HEK293 (cell line): ENCODE results near the gene DISC1.

Experiments used
- CTCF ChIA-PET: fragments of 350-600 bp; formaldehyde crosslinking; extraction: SDS; loops from one replicate; lab custom pipeline; 2021; ENCODE audit warnings: antibody characterized with exemption; lab: Yijun Ruan, JAX
- POLR2A ChIA-PET: fragments of 300-600 bp; formaldehyde crosslinking; extraction: SDS; loops from one replicate; lab custom pipeline; 2020; ENCODE audit warnings: antibody characterized with exemption, inconsistent platforms; lab: Yijun Ruan, JAX
- H3K27ac ChIP-seq: fragments of 200-500 bp; sonication (Bioruptor generic); 2 replicates; pipeline ENCODE4 v1.5.1; 2014; ENCODE audit warnings: low read depth, low read length, control low read depth, inconsistent platforms; ENCODE audit errors: extremely low read depth
- H3K36me3 ChIP-seq, 2 experiments: fragments of 200-500 bp in 1 of 2; sonication (Bioruptor generic) in 1 of 2; 1 replicate in 1 of 2; 2 replicates in 1 of 2; pipeline ENCODE4 v1.5.1; 2014 to 2017; ENCODE audit warnings: inconsistent platforms in 2 of 2, low read length in 2 of 2; ENCODE audit not compliant: control insufficient read depth in 2 of 2, insufficient read depth in 1 of 2
- H3K4me1 ChIP-seq: fragments of 200-500 bp; sonication (Bioruptor generic); 2 replicates; pipeline ENCODE4 v1.5.1; 2014; ENCODE audit warnings: mild to moderate bottlenecking, low read length, inconsistent platforms; ENCODE audit not compliant: control insufficient read depth, insufficient read depth
- H3K4me3 ChIP-seq: 2 replicates; pipeline ENCODE4 v1.5.1; 2011; ENCODE audit warnings: low read depth, mild to moderate bottlenecking, control low read depth, low read length, moderate library complexity
- H3K9me3 ChIP-seq: fragments of 200-500 bp; sonication (Bioruptor generic); 2 replicates; pipeline ENCODE4 v1.5.1; 2014; ENCODE audit warnings: low read depth, low read length, inconsistent platforms; ENCODE audit not compliant: control insufficient read depth, insufficient read depth
- BCL11A ChIP-seq: fragments of 450-650 bp; formaldehyde crosslinking; IDR thresholded peaks from 2 replicates; pipeline ENCODE4 v1.5.1; 2016; ENCODE audit warnings: low read depth, missing biosample characterization, missing genetic modification characterization
- GFI1B ChIP-seq: fragments of 450-650 bp; formaldehyde crosslinking; IDR thresholded peaks from 2 replicates; pipeline ENCODE4 v1.5.1; 2016; ENCODE audit warnings: missing biosample characterization, missing genetic modification characterization
- SCRT2 ChIP-seq: fragments of 450-650 bp; formaldehyde crosslinking; IDR thresholded peaks from 2 replicates; pipeline ENCODE4 v1.5.1; 2016; ENCODE audit warnings: missing biosample characterization, missing genetic modification characterization
- ZFHX2 ChIP-seq: fragments of 450-650 bp; formaldehyde crosslinking; conservative IDR thresholded peaks from 2 replicates; pipeline ENCODE4 v1.5.1; 2016; ENCODE audit warnings: missing biosample characterization, missing genetic modification characterization
- ZNF121 ChIP-seq: fragments of 450-650 bp; formaldehyde crosslinking; IDR thresholded peaks from 2 replicates; pipeline ENCODE4 v1.5.1; 2016; ENCODE audit warnings: missing biosample characterization, missing genetic modification characterization
- ZNF146 ChIP-seq: fragments of 450-650 bp; formaldehyde crosslinking; IDR thresholded peaks from 2 replicates; pipeline ENCODE4 v1.5.1; 2016; ENCODE audit warnings: missing biosample characterization, missing genetic modification characterization
- ZNF155 ChIP-seq: fragments of 450-650 bp; formaldehyde crosslinking; IDR thresholded peaks from 2 replicates; pipeline ENCODE4 v1.5.1; 2016; ENCODE audit warnings: missing biosample characterization, missing genetic modification characterization
- ZNF239 ChIP-seq: fragments of 450-650 bp; formaldehyde crosslinking; IDR thresholded peaks from 2 replicates; pipeline ENCODE4 v1.5.1; 2016; ENCODE audit warnings: missing biosample characterization, missing genetic modification characterization
- ZNF292 ChIP-seq: fragments of 450-650 bp; formaldehyde crosslinking; IDR thresholded peaks from 2 replicates; pipeline ENCODE4 v1.5.1; 2016; ENCODE audit warnings: low read depth, missing biosample characterization, missing genetic modification characterization, borderline replicate concordance
- ZNF324 ChIP-seq: fragments of 450-650 bp; formaldehyde crosslinking; IDR thresholded peaks from 2 replicates; pipeline ENCODE4 v1.5.1; 2016; ENCODE audit warnings: missing biosample characterization, missing genetic modification characterization
- ZNF558 ChIP-seq: fragments of 450-650 bp; formaldehyde crosslinking; IDR thresholded peaks from 2 replicates; pipeline ENCODE4 v1.5.1; 2016; ENCODE audit warnings: missing biosample characterization, missing genetic modification characterization
- ZNF561 ChIP-seq: fragments of 450-650 bp; IDR thresholded peaks from 2 replicates; pipeline ENCODE4 v1.5.1; 2018; ENCODE audit warnings: missing biosample characterization, missing genetic modification characterization, borderline replicate concordance
- ZNF621 ChIP-seq: fragments of 450-650 bp; formaldehyde crosslinking; IDR thresholded peaks from 2 replicates; pipeline ENCODE4 v1.5.1; 2017; ENCODE audit warnings: missing biosample characterization, missing genetic modification characterization
- TF ChIP-seq, protein P1 (sequence below): fragments of 450-650 bp; formaldehyde crosslinking; IDR thresholded peaks from 2 replicates; pipeline ENCODE4 v1.5.1; 2016; ENCODE audit warnings: missing biosample characterization, missing genetic modification characterization
- TF ChIP-seq, protein P2 (sequence below): fragments of 450-650 bp; formaldehyde crosslinking; IDR thresholded peaks from 2 replicates; pipeline ENCODE4 v1.5.1; 2016; ENCODE audit warnings: missing biosample characterization, missing genetic modification characterization
- TF ChIP-seq, protein P3 (sequence below): fragments of 450-650 bp; formaldehyde crosslinking; IDR thresholded peaks from 2 replicates; pipeline ENCODE4 v1.5.1; 2016; ENCODE audit warnings: missing biosample characterization, missing genetic modification characterization
- TF ChIP-seq, protein P4 (sequence below): fragments of 450-650 bp; formaldehyde crosslinking; IDR thresholded peaks from 2 replicates; pipeline ENCODE4 v1.5.1; 2016; ENCODE audit warnings: missing biosample characterization, missing genetic modification characterization, borderline replicate concordance
- TF ChIP-seq, protein P5 (sequence below): fragments of 450-650 bp; formaldehyde crosslinking; IDR thresholded peaks from 2 replicates; pipeline ENCODE4 v1.5.1; 2017; ENCODE audit warnings: missing biosample characterization, missing genetic modification characterization

The DISC1 gene

DNA sequence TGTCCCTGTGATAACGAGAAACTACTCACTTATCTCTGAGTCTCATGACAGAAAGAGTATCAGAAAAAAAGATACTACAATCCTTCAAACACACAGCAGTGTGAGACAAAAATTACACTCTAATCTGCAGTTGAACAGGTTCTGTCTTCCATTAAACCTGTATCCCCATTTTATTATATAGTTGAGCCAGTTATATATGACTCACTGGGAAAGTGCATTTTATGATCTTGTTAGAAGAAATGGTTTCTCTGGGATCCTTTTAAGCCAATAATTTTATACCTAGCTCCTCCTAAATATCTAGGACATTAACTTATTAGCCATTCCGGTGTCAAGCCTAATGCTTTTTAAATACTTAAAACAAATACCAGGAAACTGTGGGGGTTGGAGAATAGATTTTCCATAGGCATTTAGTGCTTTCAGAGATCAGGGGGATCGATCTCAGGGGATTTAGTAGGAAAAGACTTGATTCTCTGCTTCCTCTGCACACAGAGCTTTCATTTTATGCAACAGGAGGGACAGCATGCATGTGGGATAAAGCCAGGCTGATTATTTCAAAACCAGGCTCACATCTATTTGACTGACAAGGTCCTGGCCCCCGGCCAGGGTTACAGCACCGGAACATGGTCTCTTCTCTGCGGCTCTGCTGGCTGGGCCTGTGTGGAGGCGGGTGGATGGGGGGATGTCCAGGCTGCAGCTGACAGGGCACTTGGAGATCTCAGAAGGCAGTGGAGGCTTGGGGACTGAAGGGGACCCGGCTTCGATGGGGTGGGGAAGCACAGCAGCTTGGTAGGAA, 310.6 kb downstream of the DISC1 start:
- Histone ChIP-seq H3K36me3 (no peaks in the 10 kb centered on the region), H3K27ac (no peak overlapping the region), H3K4me1 (peaks cover 46% of the 10 kb centered on the region), H3K4me3 (no peak overlapping the region), H3K9me3 (no peaks in the 10 kb centered on the region)
- ChIA-PET CTCF (interaction anchor here (0.9 to 1.2 kb wide), 4 partner anchors 7 to 1304 kb away, joined by 3 to 5 read pairs (median 4); no protein-coding TSS in a partner anchor), POLR2A (no interaction called here)
- TF ChIP-seq ZFHX2 (tag by site-specific recombination) = peak; percentile 42
- no peak for TF ChIP-seq ZNF324
- no peak for TF ChIP-seq ZNF146 (tag by site-specific recombination)
- TF ChIP-seq ZNF292 (tag by site-specific recombination) = no peak
- TF ChIP-seq SCRT2 (tag by site-specific recombination) = peak; percentile 56
- no peak for TF ChIP-seq ZNF561 (tag by site-specific recombination)
- no peak for TF ChIP-seq ZNF239

DNA sequence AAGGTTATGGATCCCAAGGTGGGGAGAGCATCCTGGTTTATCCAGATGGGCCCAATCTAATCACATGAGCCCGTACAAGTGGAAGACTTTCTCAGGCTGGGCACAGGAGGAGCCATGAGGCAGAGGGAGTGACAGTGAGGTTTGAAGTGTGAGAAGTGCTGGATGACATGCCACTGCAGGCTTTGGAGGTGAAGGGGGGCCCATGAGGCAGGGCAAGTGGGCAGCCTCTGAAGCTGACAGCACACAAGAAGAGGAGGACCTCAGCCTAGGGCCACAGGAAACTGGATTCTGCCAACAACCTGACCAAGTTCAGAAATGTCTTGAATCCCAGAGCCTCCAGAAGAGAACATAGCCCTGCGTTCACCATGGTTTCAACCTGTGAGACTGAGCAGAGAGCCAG, 311.6 kb downstream of the DISC1 start:
- H3K4me1 ChIP-seq = peaks cover 47% of the 10 kb centered on the region
- H3K4me3 ChIP-seq = no peak overlapping the region
- TF ChIP-seq, protein P1, sequence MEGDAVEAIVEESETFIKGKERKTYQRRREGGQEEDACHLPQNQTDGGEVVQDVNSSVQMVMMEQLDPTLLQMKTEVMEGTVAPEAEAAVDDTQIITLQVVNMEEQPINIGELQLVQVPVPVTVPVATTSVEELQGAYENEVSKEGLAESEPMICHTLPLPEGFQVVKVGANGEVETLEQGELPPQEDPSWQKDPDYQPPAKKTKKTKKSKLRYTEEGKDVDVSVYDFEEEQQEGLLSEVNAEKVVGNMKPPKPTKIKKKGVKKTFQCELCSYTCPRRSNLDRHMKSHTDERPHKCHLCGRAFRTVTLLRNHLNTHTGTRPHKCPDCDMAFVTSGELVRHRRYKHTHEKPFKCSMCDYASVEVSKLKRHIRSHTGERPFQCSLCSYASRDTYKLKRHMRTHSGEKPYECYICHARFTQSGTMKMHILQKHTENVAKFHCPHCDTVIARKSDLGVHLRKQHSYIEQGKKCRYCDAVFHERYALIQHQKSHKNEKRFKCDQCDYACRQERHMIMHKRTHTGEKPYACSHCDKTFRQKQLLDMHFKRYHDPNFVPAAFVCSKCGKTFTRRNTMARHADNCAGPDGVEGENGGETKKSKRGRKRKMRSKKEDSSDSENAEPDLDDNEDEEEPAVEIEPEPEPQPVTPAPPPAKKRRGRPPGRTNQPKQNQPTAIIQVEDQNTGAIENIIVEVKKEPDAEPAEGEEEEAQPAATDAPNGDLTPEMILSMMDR (tag by site-specific recombination) = no peak
- TF ChIP-seq, protein P2, sequence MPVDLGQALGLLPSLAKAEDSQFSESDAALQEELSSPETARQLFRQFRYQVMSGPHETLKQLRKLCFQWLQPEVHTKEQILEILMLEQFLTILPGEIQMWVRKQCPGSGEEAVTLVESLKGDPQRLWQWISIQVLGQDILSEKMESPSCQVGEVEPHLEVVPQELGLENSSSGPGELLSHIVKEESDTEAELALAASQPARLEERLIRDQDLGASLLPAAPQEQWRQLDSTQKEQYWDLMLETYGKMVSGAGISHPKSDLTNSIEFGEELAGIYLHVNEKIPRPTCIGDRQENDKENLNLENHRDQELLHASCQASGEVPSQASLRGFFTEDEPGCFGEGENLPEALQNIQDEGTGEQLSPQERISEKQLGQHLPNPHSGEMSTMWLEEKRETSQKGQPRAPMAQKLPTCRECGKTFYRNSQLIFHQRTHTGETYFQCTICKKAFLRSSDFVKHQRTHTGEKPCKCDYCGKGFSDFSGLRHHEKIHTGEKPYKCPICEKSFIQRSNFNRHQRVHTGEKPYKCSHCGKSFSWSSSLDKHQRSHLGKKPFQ = no peak
- TF ChIP-seq, all 188 proteins: peak for 0
- no peaks in the 10 kb centered on the region for H3K36me3 ChIP-seq
- no peaks in the 10 kb centered on the region for H3K9me3 ChIP-seq
- ChIA-PET POLR2A (no interaction called here), CTCF (interaction anchor here (1.1 to 1.2 kb wide), 2 partner anchors 12 to 120 kb away, joined by 3 to 5 read pairs; no protein-coding TSS in a partner anchor)
- no peak overlapping the region for H3K27ac ChIP-seq

DNA sequence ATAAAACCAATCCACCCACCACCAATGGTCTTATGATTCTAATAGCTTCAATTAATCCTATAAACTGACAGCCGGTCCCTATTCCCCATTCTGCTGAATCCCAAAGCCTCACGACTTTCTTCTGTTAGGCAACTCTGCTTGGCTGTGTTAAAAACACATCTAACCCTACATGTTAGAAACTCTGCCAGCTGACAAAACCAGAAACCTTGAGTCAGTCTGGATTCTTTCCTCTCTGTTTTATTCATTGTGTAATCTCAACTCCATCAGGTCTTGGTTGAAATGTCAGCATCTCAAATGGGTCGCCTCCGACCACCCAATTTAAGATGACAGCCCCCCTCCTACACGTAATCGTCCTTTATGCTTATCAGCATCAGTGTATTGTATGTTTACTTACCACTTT, 312.1 kb downstream of the DISC1 start:
- ChIA-PET POLR2A (no interaction called here), CTCF (interaction anchor here (1.1 kb wide), 1 partner anchor 13 kb away, joined by 5 read pairs; no protein-coding TSS in a partner anchor)
- TF ChIP-seq, protein P3, sequence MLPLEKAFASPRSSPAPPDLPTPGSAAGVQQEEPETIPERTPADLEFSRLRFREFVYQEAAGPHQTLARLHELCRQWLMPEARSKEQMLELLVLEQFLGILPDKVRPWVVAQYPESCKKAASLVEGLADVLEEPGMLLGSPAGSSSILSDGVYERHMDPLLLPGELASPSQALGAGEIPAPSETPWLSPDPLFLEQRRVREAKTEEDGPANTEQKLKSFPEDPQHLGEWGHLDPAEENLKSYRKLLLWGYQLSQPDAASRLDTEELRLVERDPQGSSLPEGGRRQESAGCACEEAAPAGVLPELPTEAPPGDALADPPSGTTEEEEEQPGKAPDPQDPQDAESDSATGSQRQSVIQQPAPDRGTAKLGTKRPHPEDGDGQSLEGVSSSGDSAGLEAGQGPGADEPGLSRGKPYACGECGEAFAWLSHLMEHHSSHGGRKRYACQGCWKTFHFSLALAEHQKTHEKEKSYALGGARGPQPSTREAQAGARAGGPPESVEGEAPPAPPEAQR = no peak
- TF ChIP-seq ZNF621 (no peak), ZNF558 (tag by site-specific recombination) (no peak), ZNF155 (tag by site-specific recombination) (no peak), BCL11A (tag by site-specific recombination) (no peak), GFI1B (tag by site-specific recombination) (no peak), ZNF121 (tag by site-specific recombination) (no peak)
- TF ChIP-seq, protein P4, sequence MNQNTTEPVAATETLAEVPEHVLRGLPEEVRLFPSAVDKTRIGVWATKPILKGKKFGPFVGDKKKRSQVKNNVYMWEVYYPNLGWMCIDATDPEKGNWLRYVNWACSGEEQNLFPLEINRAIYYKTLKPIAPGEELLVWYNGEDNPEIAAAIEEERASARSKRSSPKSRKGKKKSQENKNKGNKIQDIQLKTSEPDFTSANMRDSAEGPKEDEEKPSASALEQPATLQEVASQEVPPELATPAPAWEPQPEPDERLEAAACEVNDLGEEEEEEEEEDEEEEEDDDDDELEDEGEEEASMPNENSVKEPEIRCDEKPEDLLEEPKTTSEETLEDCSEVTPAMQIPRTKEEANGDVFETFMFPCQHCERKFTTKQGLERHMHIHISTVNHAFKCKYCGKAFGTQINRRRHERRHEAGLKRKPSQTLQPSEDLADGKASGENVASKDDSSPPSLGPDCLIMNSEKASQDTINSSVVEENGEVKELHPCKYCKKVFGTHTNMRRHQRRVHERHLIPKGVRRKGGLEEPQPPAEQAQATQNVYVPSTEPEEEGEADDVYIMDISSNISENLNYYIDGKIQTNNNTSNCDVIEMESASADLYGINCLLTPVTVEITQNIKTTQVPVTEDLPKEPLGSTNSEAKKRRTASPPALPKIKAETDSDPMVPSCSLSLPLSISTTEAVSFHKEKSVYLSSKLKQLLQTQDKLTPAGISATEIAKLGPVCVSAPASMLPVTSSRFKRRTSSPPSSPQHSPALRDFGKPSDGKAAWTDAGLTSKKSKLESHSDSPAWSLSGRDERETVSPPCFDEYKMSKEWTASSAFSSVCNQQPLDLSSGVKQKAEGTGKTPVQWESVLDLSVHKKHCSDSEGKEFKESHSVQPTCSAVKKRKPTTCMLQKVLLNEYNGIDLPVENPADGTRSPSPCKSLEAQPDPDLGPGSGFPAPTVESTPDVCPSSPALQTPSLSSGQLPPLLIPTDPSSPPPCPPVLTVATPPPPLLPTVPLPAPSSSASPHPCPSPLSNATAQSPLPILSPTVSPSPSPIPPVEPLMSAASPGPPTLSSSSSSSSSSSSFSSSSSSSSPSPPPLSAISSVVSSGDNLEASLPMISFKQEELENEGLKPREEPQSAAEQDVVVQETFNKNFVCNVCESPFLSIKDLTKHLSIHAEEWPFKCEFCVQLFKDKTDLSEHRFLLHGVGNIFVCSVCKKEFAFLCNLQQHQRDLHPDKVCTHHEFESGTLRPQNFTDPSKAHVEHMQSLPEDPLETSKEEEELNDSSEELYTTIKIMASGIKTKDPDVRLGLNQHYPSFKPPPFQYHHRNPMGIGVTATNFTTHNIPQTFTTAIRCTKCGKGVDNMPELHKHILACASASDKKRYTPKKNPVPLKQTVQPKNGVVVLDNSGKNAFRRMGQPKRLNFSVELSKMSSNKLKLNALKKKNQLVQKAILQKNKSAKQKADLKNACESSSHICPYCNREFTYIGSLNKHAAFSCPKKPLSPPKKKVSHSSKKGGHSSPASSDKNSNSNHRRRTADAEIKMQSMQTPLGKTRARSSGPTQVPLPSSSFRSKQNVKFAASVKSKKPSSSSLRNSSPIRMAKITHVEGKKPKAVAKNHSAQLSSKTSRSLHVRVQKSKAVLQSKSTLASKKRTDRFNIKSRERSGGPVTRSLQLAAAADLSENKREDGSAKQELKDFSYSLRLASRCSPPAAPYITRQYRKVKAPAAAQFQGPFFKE (tag by site-specific recombination) = no peak
- TF ChIP-seq, protein P5, sequence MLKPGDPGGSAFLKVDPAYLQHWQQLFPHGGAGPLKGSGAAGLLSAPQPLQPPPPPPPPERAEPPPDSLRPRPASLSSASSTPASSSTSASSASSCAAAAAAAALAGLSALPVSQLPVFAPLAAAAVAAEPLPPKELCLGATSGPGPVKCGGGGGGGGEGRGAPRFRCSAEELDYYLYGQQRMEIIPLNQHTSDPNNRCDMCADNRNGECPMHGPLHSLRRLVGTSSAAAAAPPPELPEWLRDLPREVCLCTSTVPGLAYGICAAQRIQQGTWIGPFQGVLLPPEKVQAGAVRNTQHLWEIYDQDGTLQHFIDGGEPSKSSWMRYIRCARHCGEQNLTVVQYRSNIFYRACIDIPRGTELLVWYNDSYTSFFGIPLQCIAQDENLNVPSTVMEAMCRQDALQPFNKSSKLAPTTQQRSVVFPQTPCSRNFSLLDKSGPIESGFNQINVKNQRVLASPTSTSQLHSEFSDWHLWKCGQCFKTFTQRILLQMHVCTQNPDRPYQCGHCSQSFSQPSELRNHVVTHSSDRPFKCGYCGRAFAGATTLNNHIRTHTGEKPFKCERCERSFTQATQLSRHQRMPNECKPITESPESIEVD (tag by site-specific recombination) = no peak

More for the DNA sequence above, 312.1 kb downstream of the DISC1 start:
- Histone ChIP-seq H3K9me3 (no peaks in the 10 kb centered on the region), H3K27ac (no peak overlapping the region), H3K4me3 (no peak overlapping the region), H3K4me1 (peaks cover 47% of the 10 kb centered on the region), H3K36me3 (no peaks in the 10 kb centered on the region)
